Activated CD4-positive, alpha-beta T cell treated with anti-CD3 and anti-CD28 coated beads for 48 hours (primary cell): ENCODE results near the gene THAP3.

Experiments used
- DNase-seq: peaks from one replicate; pipeline ENCODE4 v3.0.0-alpha.2; 2020

Gene THAP3, protein sequence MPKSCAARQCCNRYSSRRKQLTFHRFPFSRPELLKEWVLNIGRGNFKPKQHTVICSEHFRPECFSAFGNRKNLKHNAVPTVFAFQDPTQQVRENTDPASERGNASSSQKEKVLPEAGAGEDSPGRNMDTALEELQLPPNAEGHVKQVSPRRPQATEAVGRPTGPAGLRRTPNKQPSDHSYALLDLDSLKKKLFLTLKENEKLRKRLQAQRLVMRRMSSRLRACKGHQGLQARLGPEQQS

DNA sequence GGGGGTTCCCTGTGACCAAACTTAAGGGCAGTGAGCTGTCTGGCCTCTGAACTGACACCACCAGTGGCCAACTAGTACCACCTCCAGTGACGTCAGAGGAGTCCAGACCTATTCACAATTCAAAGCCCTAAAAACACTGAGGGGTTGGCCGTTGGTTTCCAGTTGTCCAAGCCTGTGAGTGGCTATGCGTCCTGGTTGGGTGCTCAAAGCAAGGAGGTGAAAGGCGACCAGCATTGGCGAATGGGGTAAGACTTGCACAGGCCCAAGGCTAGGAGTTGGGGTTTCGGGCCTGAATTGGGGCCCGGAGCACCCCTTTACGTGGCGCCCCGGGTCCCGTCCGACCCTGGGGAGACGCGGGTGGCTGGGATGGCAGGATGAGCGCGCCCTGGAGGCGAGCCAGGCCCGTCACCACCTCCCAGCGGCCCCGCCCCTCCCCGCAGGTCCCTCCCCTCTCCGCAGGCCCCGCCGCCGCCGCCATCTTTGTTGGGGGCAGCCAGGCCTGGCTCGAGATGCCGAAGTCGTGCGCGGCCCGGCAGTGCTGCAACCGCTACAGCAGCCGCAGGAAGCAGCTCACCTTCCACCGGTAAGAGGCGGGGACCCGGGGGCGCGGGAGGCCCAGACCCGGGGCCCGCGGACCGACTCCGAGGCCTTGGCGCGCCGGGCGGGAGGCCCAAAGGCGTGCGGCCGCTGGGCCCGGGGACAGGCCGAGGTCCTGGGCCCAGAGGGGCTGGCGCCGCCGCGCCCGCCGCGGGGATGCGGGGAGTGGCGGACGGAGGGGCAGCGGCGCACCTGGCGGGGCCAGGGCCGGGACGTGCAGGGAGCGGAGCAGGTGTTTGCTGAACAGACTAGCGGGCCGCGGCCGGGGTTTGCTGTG, at the start of gene THAP3:
Gene THAP3 (plus strand): TSS at position 159 of the 874 bp plus-strand sequence. CDS start 351 bp downstream, at position 510.
- peak; percentile 92 for DNase-seq

DNA sequence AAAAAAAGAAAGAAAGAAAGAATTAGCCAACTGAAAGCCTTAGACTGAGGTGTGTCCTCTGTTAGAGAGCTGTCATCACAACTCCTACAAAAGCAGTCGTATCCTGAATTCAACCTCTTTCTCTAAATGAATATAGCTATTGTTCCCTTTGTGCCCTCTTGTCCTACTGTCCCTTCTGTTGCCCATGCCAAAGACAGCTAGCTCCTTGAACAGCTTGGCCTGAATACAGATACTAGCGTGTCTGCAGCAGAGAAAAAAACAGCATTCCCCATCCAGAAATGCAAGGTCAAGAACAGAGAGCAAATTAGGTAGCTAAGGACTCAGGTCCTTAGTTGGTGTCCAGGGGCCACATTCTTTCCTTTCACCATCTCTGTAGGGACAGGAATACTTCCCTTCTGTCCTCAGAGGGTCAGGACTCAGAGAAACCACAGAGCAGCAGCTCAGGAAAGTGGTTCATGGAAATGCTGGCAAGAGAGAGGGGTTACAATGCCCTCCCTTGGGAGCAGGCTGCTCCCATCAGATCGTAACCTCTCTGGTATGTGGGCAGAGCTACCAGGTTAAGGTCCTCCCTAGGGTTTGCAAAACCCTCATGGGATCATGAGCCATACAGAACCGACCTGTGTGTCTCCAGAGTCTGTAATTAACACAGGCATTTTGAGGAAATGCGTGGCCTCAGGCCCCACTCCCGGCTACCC, 46.7 kb upstream of the THAP3 start:
- DNase-seq: no peak

DNA sequence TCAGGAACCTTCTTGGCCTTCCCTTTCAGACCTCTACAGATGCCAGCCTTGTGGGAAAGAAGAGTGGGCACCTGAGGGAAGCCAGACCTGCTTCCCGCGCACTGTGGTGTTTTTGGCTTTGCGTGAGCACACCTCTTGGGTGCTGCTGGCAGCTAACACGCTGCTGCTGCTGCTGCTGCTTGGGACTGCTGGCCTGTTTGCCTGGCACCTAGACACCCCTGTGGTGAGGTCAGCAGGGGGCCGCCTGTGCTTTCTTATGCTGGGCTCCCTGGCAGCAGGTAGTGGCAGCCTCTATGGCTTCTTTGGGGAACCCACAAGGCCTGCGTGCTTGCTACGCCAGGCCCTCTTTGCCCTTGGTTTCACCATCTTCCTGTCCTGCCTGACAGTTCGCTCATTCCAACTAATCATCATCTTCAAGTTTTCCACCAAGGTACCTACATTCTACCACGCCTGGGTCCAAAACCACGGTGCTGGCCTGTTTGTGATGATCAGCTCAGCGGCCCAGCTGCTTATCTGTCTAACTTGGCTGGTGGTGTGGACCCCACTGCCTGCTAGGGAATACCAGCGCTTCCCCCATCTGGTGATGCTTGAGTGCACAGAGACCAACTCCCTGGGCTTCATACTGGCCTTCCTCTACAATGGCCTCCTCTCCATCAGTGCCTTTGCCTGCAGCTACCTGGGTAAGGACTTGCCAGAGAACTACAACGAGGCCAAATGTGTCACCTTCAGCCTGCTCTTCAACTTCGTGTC, 45.9 kb upstream of the THAP3 start:
- DNase-seq: no peak

DNA sequence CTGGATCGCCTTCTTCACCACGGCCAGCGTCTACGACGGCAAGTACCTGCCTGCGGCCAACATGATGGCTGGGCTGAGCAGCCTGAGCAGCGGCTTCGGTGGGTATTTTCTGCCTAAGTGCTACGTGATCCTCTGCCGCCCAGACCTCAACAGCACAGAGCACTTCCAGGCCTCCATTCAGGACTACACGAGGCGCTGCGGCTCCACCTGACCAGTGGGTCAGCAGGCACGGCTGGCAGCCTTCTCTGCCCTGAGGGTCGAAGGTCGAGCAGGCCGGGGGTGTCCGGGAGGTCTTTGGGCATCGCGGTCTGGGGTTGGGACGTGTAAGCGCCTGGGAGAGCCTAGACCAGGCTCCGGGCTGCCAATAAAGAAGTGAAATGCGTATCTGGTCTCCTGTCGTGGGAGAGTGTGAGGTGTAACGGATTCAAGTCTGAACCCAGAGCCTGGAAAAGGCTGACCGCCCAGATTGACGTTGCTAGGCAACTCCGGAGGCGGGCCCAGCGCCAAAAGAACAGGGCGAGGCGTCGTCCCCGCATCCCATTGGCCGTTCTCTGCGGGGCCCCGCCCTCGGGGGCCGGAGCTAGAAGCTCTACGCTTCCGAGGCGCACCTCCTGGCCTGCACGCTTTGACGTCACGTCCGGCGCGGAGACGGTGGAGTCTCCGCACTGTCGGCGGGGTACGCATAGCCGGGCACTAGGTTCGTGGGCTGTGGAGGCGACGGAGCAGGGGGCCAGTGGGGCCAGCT, 45.1 kb upstream of the THAP3 start, which contains the start of gene ZBTB48:
Gene ZBTB48 (plus strand): TSS at position 621 of the 745 bp plus-strand sequence. CDS start 616 bp downstream, outside the sequence.
- DNase-seq: peak; percentile 99

DNA sequence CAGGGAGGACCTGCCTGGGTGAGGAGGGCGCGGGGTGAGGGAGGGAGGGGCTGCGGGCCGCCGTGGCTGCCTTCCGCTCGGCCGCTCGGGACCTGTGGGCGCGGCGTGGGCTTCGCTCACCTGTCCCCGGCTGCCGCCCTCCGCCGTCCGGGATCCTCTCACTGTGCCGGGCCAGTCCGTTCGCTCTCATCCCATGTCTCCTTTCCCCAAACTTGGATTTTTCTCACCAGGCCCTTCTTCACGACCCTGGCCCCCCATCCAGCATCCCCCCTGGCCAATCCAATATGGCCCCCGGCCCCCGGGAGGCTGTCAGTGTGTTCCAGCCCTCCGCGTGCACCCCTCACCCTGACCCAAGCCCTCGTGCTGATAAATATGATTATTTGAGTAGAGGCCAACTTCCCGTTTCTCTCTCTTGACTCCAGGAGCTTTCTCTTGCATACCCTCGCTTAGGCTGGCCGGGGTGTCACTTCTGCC, 44.5 kb upstream of the THAP3 start:
- DNase-seq: no peak

DNA sequence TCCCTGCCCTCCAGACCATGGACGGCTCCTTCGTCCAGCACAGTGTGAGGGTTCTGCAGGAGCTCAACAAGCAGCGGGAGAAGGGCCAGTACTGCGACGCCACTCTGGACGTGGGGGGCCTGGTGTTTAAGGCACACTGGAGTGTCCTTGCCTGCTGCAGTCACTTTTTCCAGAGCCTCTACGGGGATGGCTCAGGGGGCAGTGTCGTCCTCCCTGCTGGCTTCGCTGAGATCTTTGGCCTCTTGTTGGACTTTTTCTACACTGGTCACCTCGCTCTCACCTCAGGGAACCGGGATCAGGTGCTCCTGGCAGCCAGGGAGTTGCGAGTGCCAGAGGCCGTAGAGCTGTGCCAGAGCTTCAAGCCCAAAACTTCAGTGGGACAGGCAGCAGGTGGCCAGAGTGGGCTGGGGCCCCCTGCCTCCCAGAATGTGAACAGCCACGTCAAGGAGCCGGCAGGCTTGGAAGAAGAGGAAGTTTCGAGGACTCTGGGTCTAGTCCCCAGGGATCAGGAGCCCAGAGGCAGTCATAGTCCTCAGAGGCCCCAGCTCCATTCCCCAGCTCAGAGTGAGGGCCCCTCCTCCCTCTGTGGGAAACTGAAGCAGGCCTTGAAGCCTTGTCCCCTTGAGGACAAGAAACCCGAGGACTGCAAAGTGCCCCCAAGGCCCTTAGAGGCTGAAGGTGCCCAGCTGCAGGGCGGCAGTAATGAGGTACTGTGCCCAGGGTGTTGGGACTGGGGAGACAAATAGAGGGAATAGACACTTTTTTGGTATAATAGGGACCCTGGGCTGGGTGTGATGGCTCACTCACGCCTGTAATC, 43.9 kb upstream of the THAP3 start:
- DNase-seq: no peak

DNA sequence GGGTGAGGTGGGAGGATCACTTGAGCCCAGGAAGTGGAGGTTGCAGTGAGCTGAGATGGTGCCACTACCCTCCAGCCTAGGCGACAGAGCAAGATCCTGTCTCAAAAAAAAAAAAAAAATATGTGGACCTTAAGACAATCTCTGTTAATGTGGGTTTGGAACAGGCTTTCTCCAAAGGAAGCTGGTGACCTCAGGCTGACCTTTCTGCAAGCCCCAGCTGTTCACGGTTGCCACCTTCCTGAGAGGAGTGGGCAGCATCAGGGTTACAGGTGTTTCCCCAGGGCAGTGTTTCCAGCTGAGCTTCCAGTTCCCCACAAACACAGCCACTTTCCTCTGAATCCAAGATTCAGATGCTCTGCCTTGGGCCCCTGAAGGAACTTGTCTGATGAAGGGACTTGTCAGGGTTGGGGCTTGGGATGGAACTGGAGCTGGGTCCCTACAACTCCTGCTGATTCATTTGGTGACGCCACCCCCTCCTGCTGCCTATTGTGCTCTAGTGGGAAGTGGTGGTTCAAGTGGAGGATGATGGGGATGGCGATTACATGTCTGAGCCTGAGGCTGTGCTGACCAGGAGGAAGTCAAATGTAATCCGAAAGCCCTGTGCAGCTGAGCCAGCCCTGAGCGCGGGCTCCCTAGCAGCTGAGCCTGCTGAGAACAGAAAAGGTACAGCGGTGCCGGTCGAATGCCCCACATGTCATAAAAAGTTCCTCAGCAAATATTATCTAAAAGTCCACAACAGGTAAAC, 42.9 kb upstream of the THAP3 start:
- no peak for DNase-seq

DNA sequence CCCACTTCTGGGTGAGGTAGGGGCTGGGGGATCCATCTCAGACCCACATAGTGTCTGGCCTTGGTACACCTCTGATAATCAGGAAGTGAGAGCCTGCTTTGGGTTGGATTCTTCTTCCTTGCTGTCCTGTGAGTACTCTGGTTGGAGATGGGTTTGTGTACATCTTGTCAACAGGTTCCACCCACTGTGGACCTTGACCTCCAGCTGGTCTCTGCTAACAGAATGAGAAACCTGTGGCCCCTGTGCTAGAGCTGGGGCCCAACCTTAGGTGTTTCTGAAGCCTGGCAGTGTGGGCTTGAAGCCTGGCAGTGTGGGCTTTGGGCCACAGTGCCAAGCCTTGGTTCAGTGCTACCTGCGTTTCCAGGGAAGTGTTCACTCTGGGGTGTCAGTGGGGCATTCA, 42.3 kb upstream of the THAP3 start:
- DNase-seq: no peak

DNA sequence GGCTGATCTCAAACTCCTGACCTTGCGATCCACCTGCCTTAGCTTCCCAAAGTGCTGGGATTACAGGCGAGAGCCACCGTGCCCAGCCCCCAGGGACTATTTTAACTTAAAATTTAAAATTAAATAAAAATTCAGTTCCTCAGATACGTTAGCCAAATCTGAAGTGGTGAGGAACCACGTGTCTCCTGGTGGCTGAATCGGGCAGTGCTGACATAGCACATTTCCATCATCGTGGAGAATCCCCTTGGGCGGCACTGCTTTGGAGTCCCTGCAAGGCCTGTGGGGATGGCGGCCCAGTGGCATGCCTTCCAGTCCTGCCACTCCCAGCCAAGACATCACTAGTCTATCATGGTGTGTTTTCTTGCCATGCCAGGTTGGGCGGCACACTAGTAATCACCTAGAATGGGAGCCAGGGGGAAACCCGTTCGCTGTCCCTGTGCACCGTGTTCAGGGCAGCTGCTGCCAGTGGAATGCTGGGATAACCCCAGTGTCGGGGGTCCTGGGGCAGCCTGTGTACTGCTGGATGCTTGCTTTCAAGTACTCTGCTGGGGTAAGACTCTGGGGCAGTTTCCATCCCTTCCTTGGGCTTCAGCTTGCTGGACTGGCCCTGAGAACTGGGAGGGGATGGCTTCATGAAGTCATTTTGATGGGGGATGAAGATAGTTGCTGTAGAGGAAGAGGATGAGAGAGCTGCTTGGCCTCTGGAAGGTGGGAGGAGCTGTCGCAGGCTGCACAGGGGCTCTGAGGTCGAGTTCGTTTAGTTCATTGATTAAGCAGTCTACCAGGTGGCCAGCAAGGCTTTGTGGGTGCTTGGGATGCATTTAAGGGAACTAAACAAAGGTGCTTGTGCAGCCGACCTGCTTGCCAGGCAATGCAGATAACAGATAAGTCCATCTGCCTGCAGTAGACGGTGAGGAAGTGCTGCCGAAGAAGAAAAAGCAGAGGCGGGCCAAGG, 40.3 kb upstream of the THAP3 start:
- DNase-seq: no peak

DNA sequence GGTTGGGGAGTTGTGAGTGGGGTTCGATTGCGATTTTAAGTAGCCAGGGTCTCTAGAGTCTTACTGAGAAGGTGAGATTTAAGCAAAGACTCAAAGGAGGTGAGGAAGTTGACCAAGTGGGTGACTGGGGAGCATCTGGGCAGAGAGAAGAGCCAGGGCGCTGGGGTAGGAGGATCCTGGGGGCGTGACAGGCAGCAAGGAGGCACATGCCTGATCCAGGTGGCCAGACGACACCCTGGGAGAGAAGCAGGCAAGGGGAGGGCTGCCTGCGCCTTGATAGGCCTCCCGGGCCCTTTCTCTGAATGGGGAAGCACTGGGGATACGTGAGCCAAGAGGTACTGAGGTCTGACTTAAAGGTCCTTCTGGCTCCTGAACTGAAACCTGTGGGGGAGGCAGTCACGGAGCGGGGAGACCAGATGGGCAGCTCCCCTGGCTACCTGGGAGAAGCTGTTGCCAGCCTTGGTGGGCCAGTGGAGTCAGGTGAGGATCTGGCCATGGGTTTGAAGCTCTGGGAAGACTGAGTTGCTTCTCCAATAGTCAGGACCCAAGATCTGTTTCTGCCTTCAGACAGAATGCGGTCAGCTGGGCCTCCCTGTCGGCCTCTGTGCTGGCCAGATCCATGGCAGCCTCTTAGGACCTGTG, 39.5 kb upstream of the THAP3 start:
- no peak for DNase-seq

DNA sequence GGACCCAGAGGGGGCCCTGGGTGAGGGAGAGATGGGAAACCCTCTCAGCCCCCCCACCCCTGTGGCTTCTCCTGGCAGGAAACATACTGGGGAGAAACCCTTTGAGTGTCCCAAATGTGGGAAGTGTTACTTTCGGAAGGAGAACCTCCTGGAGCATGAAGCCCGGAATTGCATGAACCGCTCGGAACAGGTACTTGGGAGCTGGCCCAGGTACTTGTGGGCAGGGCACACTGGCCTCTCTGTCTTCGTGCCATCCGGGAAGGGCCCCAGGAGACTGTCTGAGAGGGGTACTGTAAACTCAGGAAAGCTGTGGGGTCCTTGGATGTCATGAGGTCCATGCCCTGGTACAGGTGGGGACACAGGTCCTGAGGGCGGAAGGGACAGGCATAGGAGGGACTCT, 38.8 kb upstream of the THAP3 start:
- no peak for DNase-seq

DNA sequence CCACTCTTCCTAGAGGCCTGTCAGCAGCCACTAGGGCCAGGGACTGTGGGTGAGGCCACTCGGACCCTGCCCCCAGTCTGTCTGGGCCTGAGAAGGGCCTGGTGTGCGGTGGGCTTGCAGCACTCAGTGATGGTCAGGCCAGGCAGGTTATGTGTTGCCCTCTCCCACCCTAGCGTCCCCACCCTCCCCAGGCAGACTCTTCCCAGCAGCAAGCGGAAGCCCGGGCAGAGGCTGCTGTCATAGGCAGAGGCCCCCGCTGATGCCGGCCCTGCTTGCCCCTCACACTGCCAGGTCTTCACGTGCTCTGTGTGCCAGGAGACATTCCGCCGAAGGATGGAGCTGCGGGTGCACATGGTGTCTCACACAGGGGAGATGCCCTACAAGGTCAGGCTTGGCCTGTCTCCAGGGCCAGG, 38.3 kb upstream of the THAP3 start:
- DNase-seq: no peak

DNA sequence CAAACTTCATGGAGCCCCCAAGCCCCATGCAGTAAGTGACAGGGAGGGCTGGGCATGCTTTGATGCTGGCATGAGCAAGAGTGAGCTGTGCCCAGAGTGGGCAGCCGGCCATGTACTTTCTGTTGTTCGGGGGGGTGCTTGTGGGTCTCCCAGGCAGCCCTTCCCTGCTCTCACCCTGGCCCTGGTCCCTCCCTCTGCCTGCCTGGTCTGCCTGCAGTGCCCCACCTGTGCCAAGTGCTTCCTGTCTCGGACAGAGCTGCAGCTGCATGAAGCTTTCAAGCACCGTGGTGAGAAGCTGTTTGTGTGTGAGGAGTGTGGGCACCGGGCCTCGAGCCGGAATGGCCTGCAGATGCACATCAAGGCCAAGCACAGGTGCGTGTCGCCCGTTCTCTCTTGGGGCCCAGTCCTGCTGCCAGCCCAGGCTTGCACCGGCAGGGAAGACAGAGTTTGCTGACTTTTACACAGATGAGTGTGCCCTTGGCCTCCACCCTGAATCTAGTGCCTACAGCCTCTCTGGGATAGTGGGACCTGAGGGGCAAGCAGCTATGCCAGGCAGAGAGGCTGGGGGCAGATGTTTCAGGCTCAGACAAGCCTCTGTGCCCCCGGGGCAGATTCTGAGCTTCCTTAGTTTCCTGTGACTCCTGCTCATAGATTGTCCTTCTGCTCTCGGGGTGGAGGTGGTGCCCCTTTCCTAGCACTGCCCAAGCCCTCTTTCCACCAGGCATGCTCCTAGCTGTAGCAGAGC, 37.2 kb upstream of the THAP3 start:
- DNase-seq: no peak

DNA sequence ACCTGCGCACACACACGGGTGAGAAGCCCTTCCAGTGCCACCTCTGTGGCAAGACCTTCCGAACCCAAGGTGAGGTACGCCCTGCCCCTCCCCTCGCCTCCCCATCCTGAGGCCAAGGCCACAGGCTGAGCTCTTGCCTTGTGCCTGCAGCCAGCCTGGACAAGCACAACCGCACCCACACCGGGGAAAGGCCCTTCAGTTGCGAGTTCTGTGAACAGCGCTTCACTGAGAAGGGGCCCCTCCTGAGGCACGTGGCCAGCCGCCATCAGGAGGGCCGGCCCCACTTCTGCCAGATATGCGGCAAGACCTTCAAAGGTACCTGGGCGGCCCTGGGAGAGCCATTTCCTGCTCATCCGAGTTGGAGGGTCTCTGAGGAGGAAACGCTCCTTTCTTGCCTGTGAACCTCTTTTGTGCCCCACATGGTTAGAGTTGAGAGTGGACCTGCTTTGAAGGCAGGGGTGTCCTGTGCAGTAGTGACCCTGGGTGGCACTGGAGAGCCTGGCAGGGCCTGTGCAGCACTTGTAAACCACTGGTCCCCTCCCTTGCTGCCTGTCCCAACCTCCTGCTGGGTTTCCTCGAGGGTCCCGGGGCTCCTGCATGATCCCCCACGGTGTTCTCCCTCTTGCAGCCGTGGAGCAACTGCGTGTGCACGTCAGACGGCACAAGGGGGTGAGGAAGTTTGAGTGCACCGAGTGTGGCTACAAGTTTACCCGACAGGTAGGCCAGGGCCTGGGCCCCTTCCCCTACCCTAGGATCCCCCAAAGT, 36.4 kb upstream of the THAP3 start:
- no peak for DNase-seq

DNA sequence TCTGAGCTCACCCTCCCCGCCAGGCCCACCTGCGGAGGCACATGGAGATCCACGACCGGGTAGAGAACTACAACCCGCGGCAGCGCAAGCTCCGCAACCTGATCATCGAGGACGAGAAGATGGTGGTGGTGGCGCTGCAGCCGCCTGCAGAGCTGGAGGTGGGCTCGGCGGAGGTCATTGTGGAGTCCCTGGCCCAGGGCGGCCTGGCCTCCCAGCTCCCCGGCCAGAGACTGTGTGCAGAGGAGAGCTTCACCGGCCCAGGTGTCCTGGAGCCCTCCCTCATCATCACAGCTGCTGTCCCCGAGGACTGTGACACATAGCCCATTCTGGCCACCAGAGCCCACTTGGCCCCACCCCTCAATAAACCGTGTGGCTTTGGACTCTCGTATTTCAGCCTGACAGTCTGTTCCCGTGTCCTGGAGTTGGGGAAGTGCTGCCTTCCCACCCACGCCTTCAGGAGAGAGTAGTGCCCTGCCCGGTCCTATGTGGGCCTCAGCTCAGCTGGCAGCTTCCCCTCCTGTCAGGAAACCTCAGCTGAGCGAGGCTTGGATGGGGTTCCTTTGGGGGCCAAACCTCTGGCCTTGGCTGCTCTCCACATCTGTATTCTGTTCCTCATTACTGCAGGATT, 35.7 kb upstream of the THAP3 start:
- no peak for DNase-seq

DNA sequence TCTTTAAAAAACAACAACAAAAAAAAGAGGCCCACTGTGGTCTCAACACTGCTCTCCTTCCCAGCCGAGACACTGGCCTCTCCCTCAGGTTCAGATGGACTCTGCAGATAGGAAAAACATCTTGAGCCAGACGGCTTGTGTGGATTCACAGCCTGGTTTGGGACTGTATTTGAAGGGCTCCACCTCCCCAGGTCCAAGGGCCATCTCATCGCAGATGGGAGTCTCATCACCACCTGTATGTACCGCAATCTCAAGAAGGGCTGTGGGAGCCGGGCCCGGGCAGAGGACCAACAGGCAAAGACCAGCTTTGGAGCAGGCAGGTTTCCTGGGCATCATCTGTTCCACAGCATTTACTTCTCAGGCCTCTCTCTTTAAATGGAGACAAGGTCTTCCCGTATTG, 34.6 kb upstream of the THAP3 start:
- no peak for DNase-seq

DNA sequence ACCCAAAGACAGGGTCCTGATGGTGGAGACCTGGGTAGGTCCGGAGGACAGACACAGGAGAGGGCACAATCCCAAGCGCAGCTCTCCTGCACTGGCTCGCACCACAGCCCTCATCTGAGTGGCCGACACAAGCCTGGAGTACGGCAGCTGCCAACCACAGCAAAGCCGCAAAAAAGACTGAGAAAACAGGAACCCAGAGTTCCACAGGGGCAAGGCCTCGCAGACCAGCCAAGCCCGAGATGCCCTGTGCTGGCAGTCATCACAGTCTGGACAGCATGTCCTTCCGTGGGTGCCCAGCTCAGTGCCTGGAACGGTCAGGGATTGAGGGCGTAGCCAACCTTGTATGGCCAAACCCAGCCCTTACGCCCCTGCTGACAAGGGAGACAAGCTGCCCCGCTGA, 33.4 kb upstream of the THAP3 start:
- DNase-seq: no peak
